SK-N-SH treated with all-trans-retinoic acid at 6 μM for 48 hours (cell line): ENCODE measurements around the gene BCR.

Source experiments
- ATAC-seq: fragments of 200-7000 bp; cut with Tn5 transposase; 3 replicates; pipeline ENCODE4 v1.9.1; 2020; ENCODE audit warnings: mild to moderate bottlenecking, moderate library complexity
- ARNTL ChIP-seq: fragments of 450-650 bp; formaldehyde crosslinking; IDR thresholded peaks from 2 replicates; pipeline ENCODE4 v1.5.0; 2020; ENCODE audit warnings: low read depth, mild to moderate bottlenecking, moderate library complexity, borderline replicate concordance
- BACH2 ChIP-seq: fragments of 250-450 bp; sonication (Bioruptor Pico); IDR thresholded peaks from 2 replicates; pipeline ENCODE4 v1.9.0; 2021; ENCODE audit warnings: mild to moderate bottlenecking, borderline replicate concordance
- CREB5 ChIP-seq: fragments of 250-450 bp; sonication (Bioruptor Pico); IDR thresholded peaks from 2 replicates; pipeline ENCODE4 v1.5.1; 2020; ENCODE audit warnings: low read depth, mild to moderate bottlenecking, moderate library complexity
- CSRNP3 ChIP-seq: fragments of 250-450 bp; sonication (Bioruptor Pico); IDR thresholded peaks from 2 replicates; pipeline ENCODE4 v1.5.1; 2021; ENCODE audit warnings: mild to moderate bottlenecking, moderate library complexity
- ESRRG ChIP-seq: fragments of 250-450 bp; sonication (Bioruptor Pico); IDR thresholded peaks from 2 replicates; pipeline ENCODE4 v1.6.1; 2021; ENCODE audit warnings: mild to moderate bottlenecking
- ISL1 ChIP-seq: fragments of 250-450 bp; sonication (Bioruptor Pico); IDR thresholded peaks from 2 replicates; pipeline ENCODE4 v2.1.2; 2022; ENCODE audit warnings: mild to moderate bottlenecking, moderate library complexity
- OSR1 ChIP-seq: fragments of 250-450 bp; sonication (Bioruptor Pico); IDR thresholded peaks from 2 replicates; pipeline ENCODE4 v1.8.0; 2022; ENCODE audit warnings: moderate library complexity, mild to moderate bottlenecking, inconsistent platforms
- PATZ1 ChIP-seq: fragments of 250-450 bp; sonication (Bioruptor Pico); IDR thresholded peaks from 2 replicates; pipeline ENCODE4 v1.8.0; 2020; ENCODE audit warnings: mild to moderate bottlenecking, moderate library complexity, borderline replicate concordance
- PPARA ChIP-seq: fragments of 250-450 bp; sonication (Bioruptor Pico); IDR thresholded peaks from 2 replicates; pipeline ENCODE4 v1.5.0; 2020; ENCODE audit warnings: mild to moderate bottlenecking, borderline replicate concordance
- RARB ChIP-seq: fragments of 250-450 bp; sonication (Bioruptor Pico); IDR thresholded peaks from 2 replicates; pipeline ENCODE4 v1.8.0; 2021; ENCODE audit warnings: mild to moderate bottlenecking, moderate library complexity
- SNAI2 ChIP-seq: fragments of 250-450 bp; sonication (Bioruptor Pico); IDR thresholded peaks from 2 replicates; pipeline ENCODE4 v1.5.0; 2020; ENCODE audit warnings: mild to moderate bottlenecking, moderate library complexity
- TCF4 ChIP-seq: fragments of 250-450 bp; sonication (Bioruptor Pico); IDR thresholded peaks from 2 replicates; pipeline ENCODE4 v1.8.0; 2021; ENCODE audit warnings: mild to moderate bottlenecking, moderate library complexity, borderline replicate concordance
- TOX ChIP-seq: fragments of 250-450 bp; sonication (Bioruptor Pico); IDR thresholded peaks from 2 replicates; pipeline ENCODE4 v1.8.0; 2021; ENCODE audit warnings: mild to moderate bottlenecking, moderate library complexity, borderline replicate concordance
- TSHZ2 ChIP-seq: fragments of 250-450 bp; sonication (Bioruptor Pico); IDR thresholded peaks from 2 replicates; pipeline ENCODE4 v1.5.0; 2020; ENCODE audit warnings: mild to moderate bottlenecking, moderate library complexity
- ZC3H10 ChIP-seq: fragments of 250-450 bp; sonication (Bioruptor Pico); IDR thresholded peaks from 2 replicates; pipeline ENCODE4 v1.5.1; 2021; ENCODE audit warnings: mild to moderate bottlenecking, moderate library complexity
- ZFP30 ChIP-seq: fragments of 450-650 bp; formaldehyde crosslinking; IDR thresholded peaks from 2 replicates; pipeline ENCODE4 v1.5.0; 2022; ENCODE audit warnings: mild to moderate bottlenecking, moderate library complexity
- ZNF565 ChIP-seq: fragments of 450-650 bp; formaldehyde crosslinking; conservative IDR thresholded peaks from 2 replicates; pipeline ENCODE4 v1.5.0; 2020; ENCODE audit warnings: low read depth, mild to moderate bottlenecking, moderate library complexity
- ZNF70 ChIP-seq: fragments of 450-650 bp; formaldehyde crosslinking; IDR thresholded peaks from 2 replicates; pipeline ENCODE4 v1.5.0; 2020; ENCODE audit warnings: mild to moderate bottlenecking, moderate library complexity
- ZNF8 ChIP-seq: fragments of 450-650 bp; formaldehyde crosslinking; IDR thresholded peaks from 2 replicates; pipeline ENCODE4 v1.5.0; 2020; ENCODE audit warnings: mild to moderate bottlenecking, moderate library complexity
- TF ChIP-seq, protein P1 (sequence below): fragments of 250-450 bp; sonication (Bioruptor Pico); IDR thresholded peaks from 2 replicates; pipeline ENCODE4 v1.8.0; 2021; ENCODE audit warnings: low read depth, mild to moderate bottlenecking, moderate library complexity, borderline replicate concordance

Gene BCR

DNA sequence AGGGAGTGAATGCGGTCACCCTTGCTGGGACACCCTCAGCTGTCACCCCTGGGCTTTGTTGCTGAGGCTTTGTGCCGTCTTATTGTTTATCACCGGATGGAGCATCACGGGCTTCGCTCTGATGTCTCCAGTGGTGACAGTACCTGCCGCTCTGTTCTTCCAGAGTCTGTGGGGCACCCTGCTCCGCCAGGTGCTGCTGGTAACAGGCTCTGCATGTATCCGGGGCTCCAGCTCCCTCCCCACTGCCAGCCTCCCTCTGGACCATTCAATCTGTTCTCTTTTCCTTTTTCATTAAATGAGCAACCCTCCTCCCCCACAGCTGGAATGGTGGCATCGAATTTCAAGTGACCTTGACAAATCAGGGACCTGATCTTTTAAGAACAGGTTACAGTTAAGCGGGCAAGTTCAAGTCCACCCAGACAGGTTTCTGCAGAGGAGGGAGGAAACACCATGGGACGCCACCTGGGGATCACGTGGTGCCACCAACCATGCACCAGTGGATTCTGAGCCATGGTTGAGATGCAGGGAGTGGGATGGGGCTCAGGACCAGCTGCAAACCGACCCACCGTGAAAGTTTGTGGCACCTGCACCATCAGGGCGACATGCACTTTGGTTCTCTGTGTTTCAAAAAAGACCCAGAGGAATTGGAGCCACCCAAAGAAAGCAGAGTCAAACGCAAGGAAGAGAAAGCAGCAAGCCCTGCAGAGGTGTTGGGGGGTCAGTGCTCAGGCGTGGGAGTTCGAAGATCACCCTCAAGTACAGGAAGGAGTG, 89.3 kb downstream of the BCR start:
- TF ChIP-seq TSHZ2 (CRISPR knock-in tag) = no peak
- TF ChIP-seq PATZ1 (CRISPR knock-in tag) = no peak
- TF ChIP-seq ISL1 (CRISPR knock-in tag) = no peak
- no peak for TF ChIP-seq RARB (CRISPR knock-in tag)
- TF ChIP-seq ZFP30 = no peak
- TF ChIP-seq ZNF565 (CRISPR knock-in tag) = no peak
- TF ChIP-seq PPARA (CRISPR knock-in tag) = no peak
- no peak for TF ChIP-seq CSRNP3 (CRISPR knock-in tag)
- no peak for TF ChIP-seq SNAI2 (CRISPR knock-in tag)
- no peak for TF ChIP-seq CREB5
- TF ChIP-seq ZNF8 = no peak
- TF ChIP-seq TCF4 (CRISPR knock-in tag) = no peak
- TF ChIP-seq ARNTL (CRISPR knock-in tag) = no peak
- ATAC-seq = no peak

DNA sequence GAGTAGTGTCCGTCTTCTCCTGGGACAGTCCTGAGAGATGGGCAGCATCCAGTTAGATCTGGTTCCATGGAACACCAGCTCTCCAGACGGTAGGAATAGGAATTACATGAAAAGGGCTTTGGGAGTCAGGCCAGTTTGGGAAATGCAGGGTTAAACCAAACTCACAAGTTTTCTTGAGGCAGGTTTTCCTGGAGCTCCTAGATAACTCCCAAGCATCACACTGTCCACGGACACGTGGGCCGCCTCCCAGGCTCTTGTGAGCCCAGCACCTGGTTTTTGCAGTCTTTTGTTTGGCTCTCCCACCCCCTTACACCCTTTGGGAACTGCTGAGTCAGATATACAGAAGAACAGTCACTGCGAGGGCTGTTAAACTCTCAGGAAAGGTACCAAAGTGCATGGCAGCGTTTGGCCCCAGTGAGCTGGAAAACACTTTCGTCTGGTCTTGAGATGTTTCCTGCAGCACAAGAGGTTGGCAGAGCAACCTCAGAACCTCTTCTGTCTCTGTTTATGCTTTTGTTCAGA, 90.0 kb downstream of the BCR start:
- no peak for ATAC-seq
- no peak for TF ChIP-seq ZNF8
- TF ChIP-seq ZNF565 (CRISPR knock-in tag) = no peak
- TF ChIP-seq ZNF70 (CRISPR knock-in tag) = no peak
- TF ChIP-seq CREB5 = no peak
- TF ChIP-seq TCF4 (CRISPR knock-in tag) = no peak
- TF ChIP-seq CSRNP3 (CRISPR knock-in tag) = no peak
- TF ChIP-seq OSR1 (CRISPR knock-in tag) = no peak
- TF ChIP-seq ARNTL (CRISPR knock-in tag) = no peak
- no peak for TF ChIP-seq ISL1 (CRISPR knock-in tag)
- no peak for TF ChIP-seq PPARA (CRISPR knock-in tag)
- TF ChIP-seq, protein P1, sequence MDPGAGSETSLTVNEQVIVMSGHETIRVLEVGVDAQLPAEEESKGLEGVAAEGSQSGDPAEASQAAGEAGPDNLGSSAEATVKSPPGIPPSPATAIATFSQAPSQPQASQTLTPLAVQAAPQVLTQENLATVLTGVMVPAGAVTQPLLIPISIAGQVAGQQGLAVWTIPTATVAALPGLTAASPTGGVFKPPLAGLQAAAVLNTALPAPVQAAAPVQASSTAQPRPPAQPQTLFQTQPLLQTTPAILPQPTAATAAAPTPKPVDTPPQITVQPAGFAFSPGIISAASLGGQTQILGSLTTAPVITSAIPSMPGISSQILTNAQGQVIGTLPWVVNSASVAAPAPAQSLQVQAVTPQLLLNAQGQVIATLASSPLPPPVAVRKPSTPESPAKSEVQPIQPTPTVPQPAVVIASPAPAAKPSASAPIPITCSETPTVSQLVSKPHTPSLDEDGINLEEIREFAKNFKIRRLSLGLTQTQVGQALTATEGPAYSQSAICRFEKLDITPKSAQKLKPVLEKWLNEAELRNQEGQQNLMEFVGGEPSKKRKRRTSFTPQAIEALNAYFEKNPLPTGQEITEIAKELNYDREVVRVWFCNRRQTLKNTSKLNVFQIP (CRISPR knock-in tag) = no peak
- no peak for TF ChIP-seq ESRRG
- TF ChIP-seq BACH2 (CRISPR knock-in tag) = no peak
- TF ChIP-seq TOX (CRISPR knock-in tag) = no peak
- no peak for TF ChIP-seq ZC3H10 (CRISPR knock-in tag)
